Astrocyte of the spinal cord (primary cell): ENCODE measurements around the gene TRIB2.

Experiments used
- DNase-seq: peaks from one replicate; pipeline ENCODE4 v3.0.0; 2011; ENCODE audit warnings: low read depth, low spot score
- H3K4me3 ChIP-seq: 2 replicates; pipeline ENCODE4 v1.5.1; 2011; ENCODE audit warnings: low read depth, mild to moderate bottlenecking, low read length, moderate library complexity
- in situ Hi-C: cut with HindIII; loops from 2 replicates; pipeline ENCODE4 v1.10.0; 2017; ENCODE audit warnings: low sequenced_read_pairs
- TF ChIP-seq, protein P1 (sequence below): IDR thresholded peaks from 2 replicates; pipeline ENCODE4 v1.5.1; 2012; ENCODE audit warnings: low read depth, mild to moderate bottlenecking, low read length, inconsistent platforms

Gene TRIB2

DNA sequence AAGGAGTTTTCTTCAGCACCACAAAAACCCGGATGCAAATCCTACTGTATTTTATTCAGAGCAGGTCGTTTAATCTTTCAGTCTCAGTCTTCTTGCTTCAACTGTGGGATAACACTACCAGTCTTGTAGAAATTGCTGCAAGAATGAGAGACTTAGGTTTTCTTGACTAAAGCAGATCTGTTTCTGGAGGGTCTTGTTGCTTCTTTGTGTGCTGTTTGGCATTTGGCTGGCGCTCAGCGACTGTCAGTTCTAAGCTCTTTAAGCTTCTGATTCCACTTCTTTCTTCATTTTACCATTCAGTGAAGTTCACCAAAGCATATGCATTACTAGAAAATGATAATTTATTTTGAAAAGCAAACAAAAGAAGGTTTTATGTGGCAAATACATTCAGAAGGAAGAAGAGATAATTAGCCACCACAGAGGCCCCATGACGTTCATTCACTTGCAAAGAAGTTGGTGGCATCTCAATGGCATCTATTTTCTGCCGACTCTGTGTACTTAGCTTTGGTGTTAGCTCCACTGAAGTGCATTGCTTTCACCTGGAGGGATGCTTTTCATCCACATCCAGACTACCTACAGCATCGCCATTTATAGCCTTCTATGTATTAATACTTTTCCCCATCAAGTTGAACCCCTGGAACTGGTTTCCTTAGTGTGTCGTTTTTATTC, 53.7 kb downstream of the TRIB2 start:
- H3K4me3 ChIP-seq, result no peak overlapping the region
- TF ChIP-seq, protein P1, sequence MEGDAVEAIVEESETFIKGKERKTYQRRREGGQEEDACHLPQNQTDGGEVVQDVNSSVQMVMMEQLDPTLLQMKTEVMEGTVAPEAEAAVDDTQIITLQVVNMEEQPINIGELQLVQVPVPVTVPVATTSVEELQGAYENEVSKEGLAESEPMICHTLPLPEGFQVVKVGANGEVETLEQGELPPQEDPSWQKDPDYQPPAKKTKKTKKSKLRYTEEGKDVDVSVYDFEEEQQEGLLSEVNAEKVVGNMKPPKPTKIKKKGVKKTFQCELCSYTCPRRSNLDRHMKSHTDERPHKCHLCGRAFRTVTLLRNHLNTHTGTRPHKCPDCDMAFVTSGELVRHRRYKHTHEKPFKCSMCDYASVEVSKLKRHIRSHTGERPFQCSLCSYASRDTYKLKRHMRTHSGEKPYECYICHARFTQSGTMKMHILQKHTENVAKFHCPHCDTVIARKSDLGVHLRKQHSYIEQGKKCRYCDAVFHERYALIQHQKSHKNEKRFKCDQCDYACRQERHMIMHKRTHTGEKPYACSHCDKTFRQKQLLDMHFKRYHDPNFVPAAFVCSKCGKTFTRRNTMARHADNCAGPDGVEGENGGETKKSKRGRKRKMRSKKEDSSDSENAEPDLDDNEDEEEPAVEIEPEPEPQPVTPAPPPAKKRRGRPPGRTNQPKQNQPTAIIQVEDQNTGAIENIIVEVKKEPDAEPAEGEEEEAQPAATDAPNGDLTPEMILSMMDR, result no peak
- no peak for DNase-seq
- in situ Hi-C loops, result no loop called here

DNA sequence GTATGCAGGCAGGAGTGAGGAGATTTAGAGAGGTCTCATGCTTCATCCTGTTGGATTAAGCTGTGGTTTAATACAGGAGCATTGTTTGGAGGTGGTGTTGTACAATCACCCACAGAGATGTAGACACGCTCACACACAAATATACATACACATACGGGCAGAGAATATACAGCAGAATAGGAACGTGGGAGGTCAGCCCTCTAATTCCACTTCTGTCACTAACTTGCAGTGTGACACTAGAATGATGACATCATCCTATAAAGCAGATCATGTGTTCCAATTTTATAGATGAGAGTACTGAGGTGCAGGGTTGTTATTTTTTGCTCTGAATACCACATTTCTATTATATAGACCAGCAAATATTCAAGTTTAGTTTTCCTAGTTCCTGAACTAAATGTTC, 54.4 kb downstream of the TRIB2 start:
- in situ Hi-C loops, result no loop called here
- no peak for DNase-seq
- TF ChIP-seq, protein P1, result no peak

DNA sequence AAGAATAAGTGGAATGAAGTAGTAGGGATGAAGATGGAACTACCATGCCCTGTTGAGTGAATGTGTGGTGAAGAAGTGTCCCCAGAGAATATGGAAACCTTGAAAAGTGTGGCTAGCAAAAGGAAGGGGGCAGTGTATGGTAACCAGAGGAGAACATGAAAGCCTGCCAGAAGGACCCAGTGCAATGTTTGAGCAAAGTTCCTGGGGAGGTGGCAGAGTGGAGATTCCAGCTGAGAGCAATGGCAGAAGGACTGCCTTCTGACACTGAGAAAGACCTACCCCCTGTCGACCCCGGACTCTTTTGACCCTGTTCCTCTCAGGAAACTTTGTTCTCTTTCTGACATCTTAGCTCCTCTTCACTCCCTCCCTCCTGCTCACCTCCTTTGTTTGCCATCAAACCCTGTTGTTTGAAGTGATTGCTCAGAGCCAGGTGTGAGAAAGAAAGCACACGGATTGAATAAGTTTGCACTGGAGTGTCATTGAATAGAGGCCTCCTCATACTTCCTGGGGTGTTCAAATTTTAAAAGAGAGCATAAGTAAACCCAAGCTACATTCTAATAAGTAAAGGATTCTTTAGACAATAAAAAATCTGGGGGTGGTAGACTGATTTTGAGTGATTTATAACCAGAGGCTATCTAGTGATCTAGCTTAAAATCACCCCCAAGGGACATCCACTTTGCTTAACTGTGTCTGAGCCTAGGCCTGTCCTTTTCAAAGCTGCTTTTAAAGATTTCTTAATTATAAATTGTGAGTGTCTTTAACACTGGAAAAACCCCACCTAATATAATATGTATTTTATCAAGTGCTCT, 57.1 kb downstream of the TRIB2 start:
- in situ Hi-C loops, result no loop called here
- no peak overlapping the region for H3K4me3 ChIP-seq
- TF ChIP-seq, protein P1, result no peak
- no peak for DNase-seq

More for the DNA sequence above, 54.4 kb downstream of the TRIB2 start:
- H3K4me3 ChIP-seq, result no peak overlapping the region

DNA sequence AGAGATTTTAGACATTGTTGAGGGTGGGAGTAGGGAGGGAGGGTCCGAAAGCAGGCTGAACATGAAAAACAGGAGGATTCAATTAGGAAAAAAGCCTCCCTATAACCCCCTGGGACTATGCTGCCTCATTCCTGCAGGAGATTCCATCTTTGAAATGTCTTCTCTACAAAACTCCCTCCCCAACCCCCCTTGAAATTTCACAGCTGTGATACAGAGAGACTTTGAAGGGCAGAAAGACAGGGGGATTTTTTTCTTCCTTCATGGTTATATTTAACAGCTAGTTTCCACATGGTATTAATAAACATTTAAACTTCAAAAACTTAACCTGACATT, 57.6 kb downstream of the TRIB2 start:
- no peak for DNase-seq
- H3K4me3 ChIP-seq, result no peak overlapping the region
- TF ChIP-seq, protein P1, result no peak
- in situ Hi-C loops, result no loop called here

DNA sequence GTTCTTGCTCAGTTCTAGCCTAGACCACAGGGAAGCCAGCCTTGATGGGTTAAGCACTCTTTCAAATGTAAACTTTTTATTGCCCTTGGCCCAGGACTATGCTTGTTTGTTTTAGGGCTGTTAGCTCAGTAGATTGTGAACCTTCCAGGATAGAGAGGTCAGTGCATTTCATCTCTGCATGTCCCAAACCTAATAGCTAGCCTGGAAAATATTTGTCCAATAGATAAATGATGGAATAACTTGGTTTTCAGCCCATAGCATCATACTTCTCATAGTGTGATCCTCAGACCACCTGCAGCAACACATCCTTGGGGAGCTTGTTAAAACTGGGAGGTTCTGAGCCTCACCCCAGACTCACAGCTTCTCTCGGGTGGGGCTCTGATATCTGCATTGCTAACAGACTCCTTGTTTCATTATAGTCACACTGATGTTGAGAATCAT, 59.8 kb downstream of the TRIB2 start:
- DNase-seq, result no peak
- TF ChIP-seq, protein P1, result no peak
- H3K4me3 ChIP-seq, result no peak overlapping the region
- in situ Hi-C loops, result no loop called here

DNA sequence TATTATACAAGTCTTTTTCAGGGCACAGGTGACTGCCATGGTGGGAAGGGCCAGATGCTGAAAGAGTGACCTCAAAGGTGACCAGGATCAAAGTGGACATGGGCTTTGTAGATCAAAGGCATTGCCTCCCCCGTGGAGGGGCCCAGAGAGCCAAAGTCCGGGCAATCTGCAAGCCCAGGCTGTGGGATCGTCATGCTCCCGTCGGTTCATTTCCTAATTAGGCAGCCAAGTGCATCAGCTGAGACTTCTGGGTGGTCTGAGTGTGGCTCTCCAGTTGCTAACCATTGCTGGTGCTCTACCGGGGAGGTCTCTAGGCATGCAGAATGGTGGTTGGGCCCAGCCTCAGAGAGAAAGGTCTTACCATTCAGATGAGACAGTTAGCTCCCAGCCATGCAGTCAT, 61.6 kb downstream of the TRIB2 start:
- no peak overlapping the region for H3K4me3 ChIP-seq
- in situ Hi-C loops, result no loop called here
- no peak for DNase-seq
- TF ChIP-seq, protein P1, result no peak
